Measurements from ENCODE around the gene DPP10.

DNA sequence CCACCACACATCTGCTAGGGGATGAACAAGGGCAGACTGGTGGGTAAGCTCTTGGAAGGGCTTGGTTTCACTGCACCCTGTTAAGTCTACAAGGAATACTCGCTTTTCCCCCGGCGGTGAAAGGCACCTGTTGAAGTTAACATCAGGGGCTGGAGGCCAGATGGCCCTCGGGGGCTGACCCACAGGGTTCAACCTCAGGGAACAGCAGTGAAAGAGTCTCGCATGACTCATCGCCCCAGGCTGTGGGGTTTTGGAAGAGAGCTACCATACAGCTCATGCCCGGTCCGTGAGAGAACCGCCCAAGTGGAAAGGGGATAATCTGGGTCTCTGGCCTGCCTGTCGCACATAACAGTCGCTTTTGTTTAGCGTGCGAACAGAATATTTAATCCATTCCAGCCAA lies 748.0 kb downstream of the DPP10 start:
- TF ChIP-seq CTCF (IDR thresholded peaks at IDR 0.05) (no peak), ZFX (IDR thresholded peaks at IDR 0.05; ENCODE audit: borderline replicate concordance) (no peak)

All from 22Rv1 (cell line).